Measurements from ENCODE around the gene EPB41L1.

GRCh38 chr20:36109251-36109947 is 45.1 kb upstream of the EPB41L1 start:
- TF ChIP-seq CTCF (IDR thresholded peaks at IDR 0.05) (no peak), EZH2 (IDR thresholded peaks at IDR 0.05) (no peak)
